GM23338 (cell line): ENCODE data around the gene PSMG4. TPM values are rescaled to one million over a fixed set of nuclear protein-coding genes. Genes with fewer than 3 reads are reported as not detected.

Experiments
- ATAC-seq: fragments of 200-7000 bp; cut with Tn5 transposase; 3 replicates; pipeline ENCODE4 v1.9.1; 2020
- DNase-seq: peaks from one replicate; pipeline ENCODE4 v3.0.0-alpha.2; 2015; ENCODE audit warnings: low spot score
- H2AFZ ChIP-seq: fragments of 200-600 bp; sonication (generic); 2 replicates; pipeline ENCODE4 v1.8.0; 2016; ENCODE audit warnings: antibody characterized with exemption, mild to moderate bottlenecking, moderate library complexity
- H3F3A ChIP-seq: fragments of 200-600 bp; sonication (generic); replicated peaks from 2 replicates; pipeline ENCODE4 v1.8.0; 2017; ENCODE audit warnings: antibody characterized with exemption, mixed run types, low read depth
- H3K27ac ChIP-seq: fragments of 200-600 bp; sonication (generic); 2 replicates; pipeline ENCODE4 v1.6.1; 2016; ENCODE audit warnings: low read depth
- H3K27me3 ChIP-seq: fragments of 200-600 bp; sonication (generic); 2 replicates; pipeline ENCODE4 v1.8.0; 2016; ENCODE audit warnings: mild to moderate bottlenecking, mixed run types, moderate library complexity; ENCODE audit not compliant: insufficient read depth
- H3K36me3 ChIP-seq: fragments of 200-600 bp; sonication (generic); 2 replicates; pipeline ENCODE4 v1.8.0; 2016; ENCODE audit warnings: mild to moderate bottlenecking; ENCODE audit not compliant: insufficient read depth
- H3K4me1 ChIP-seq: fragments of 200-600 bp; sonication (generic); 2 replicates; pipeline ENCODE4 v1.8.0; 2016; ENCODE audit warnings: mild to moderate bottlenecking, moderate library complexity; ENCODE audit not compliant: insufficient read depth
- H3K4me2 ChIP-seq: fragments of 200-600 bp; sonication (generic); 2 replicates; pipeline ENCODE4 v1.7.1; 2017; ENCODE audit warnings: mixed run types
- H3K4me3 ChIP-seq: fragments of 200-600 bp; sonication (generic); 2 replicates; pipeline ENCODE4 v1.6.1; 2016; ENCODE audit warnings: mixed run types
- H3K79me2 ChIP-seq: fragments of 200-600 bp; sonication (generic); replicated peaks from 2 replicates; pipeline ENCODE4 v1.8.0; 2017; ENCODE audit warnings: mild to moderate bottlenecking; ENCODE audit not compliant: insufficient read depth
- H3K9me2 ChIP-seq: fragments of 200-600 bp; sonication (generic); 2 replicates; pipeline ENCODE4 v1.8.0; 2017; ENCODE audit not compliant: insufficient read depth
- H4K20me1 ChIP-seq: fragments of 200-600 bp; sonication (generic); replicated peaks from 2 replicates; pipeline ENCODE4 v1.8.0; 2017; ENCODE audit warnings: mild to moderate bottlenecking; ENCODE audit not compliant: insufficient read depth
- H3K27ac Mint-ChIP-seq: 2 replicates; pipeline ENCODE4 v1.8.0; 2020; ENCODE audit warnings: inconsistent platforms, mild to moderate bottlenecking, moderate library complexity, mixed read lengths
- H3K27me3 Mint-ChIP-seq: 3 replicates; pipeline ENCODE4 v1.8.0; 2022; ENCODE audit warnings: low read depth, mild to moderate bottlenecking, moderate library complexity, mixed read lengths, inconsistent platforms; ENCODE audit not compliant: insufficient read depth, poor library complexity
- H3K36me3 Mint-ChIP-seq: 3 replicates; pipeline ENCODE4 v1.8.0; 2021; ENCODE audit warnings: low read depth, mild to moderate bottlenecking, inconsistent platforms, moderate library complexity, mixed read lengths
- H3K4me1 Mint-ChIP-seq: 3 replicates; pipeline ENCODE4 v1.8.0; 2020; ENCODE audit warnings: mild to moderate bottlenecking, inconsistent platforms, mixed read lengths
- H3K4me3 Mint-ChIP-seq: 3 replicates; pipeline ENCODE4 v1.8.0; 2021; ENCODE audit warnings: moderate library complexity, mild to moderate bottlenecking, inconsistent platforms, mixed read lengths
- H3K9me3 Mint-ChIP-seq: 3 replicates; pipeline ENCODE4 v1.8.0; 2020; ENCODE audit warnings: moderate library complexity, mild to moderate bottlenecking, inconsistent platforms, mixed read lengths
- CREB1 ChIP-seq: fragments of 250-450 bp; sonication (Bioruptor Pico); IDR thresholded peaks from 2 replicates; pipeline ENCODE4 v1.5.0; 2020; ENCODE audit warnings: low read depth, mild to moderate bottlenecking, moderate library complexity
- CTCF ChIP-seq, 2 experiments: fragments of 200-600 bp in 1 of 2; sonication (generic) in 1 of 2; conservative IDR thresholded peaks; 2 replicates each; pipeline versions ENCODE4 v1.5.1 to v1.6.1; 2016 to 2017; ENCODE audit warnings: antibody characterized with exemption in 2 of 2, low read depth in 2 of 2, mild to moderate bottlenecking in 2 of 2, moderate library complexity in 1 of 2
- ETS1 ChIP-seq: IDR thresholded peaks from 2 replicates; pipeline ENCODE4 v1.6.1; 2016; ENCODE audit warnings: antibody characterized with exemption
- JUNB ChIP-seq: IDR thresholded peaks from one replicate; pipeline ENCODE4 v1.6.1; 2016; ENCODE audit warnings: antibody characterized with exemption; ENCODE audit not compliant: unreplicated experiment
- NANOG ChIP-seq: IDR thresholded peaks from 2 replicates; pipeline ENCODE4 v1.6.1; 2016; ENCODE audit warnings: antibody characterized with exemption, borderline replicate concordance
- POLR2AphosphoS5 ChIP-seq: IDR thresholded peaks from 2 replicates; pipeline ENCODE4 v1.6.1; 2016; ENCODE audit warnings: antibody characterized with exemption, low read depth
- ZNF462 ChIP-seq: fragments of 250-450 bp; sonication (Bioruptor Pico); IDR thresholded peaks from 2 replicates; pipeline ENCODE4 v1.5.0; 2020; ENCODE audit warnings: mild to moderate bottlenecking, moderate library complexity
- polyA plus RNA-seq: library from polyadenylated mRNA; unstranded; fragments of >200 nt; fragmentation: Nextera tagmentation; extraction: Ambion mirVana; gene quantifications from 2 replicates; pipeline ENCODE4 v1.2.1, GENCODE V29; 2016
- total RNA-seq: library from RNA; depleted of rRNA; stranded (reverse); fragments of >200 nt; shearing (Covaris generic); gene quantifications from 2 replicates; pipeline ENCODE4 v1.2.3, GENCODE V29; 2014

The PSMG4 gene
- total and polyA plus RNA-seq, 2 experiments from 2014 or later, result 37.2 to 168 TPM

GRCh38 chr6:3297006-3297405 is 38.3 kb downstream of the PSMG4 start:
- H3K4me3 ChIP-seq, result no peak overlapping the region
- peak overlapping the region; percentile 39; the same call in 1 of the 2 replicates for H3K27ac Mint-ChIP-seq
- H3K27ac ChIP-seq, result no peak overlapping the region
- H3K36me3 ChIP-seq, result no peaks in the 10 kb centered on the region; the same call in 1 of the 2 replicates
- no peak overlapping the region for H3K4me3 Mint-ChIP-seq
- no peaks in the 10 kb centered on the region for H3K9me3 Mint-ChIP-seq
- H3K79me2 ChIP-seq, result no peaks in the 10 kb centered on the region
- H3K4me1 ChIP-seq, result no peaks in the 10 kb centered on the region
- H4K20me1 ChIP-seq, result peaks cover 4% of the 10 kb centered on the region; the same call in 1 of the 2 replicates
- H3K9me2 ChIP-seq, result no peaks in the 10 kb centered on the region
- H3K27me3 Mint-ChIP-seq, result peaks cover 14% of the 10 kb centered on the region
- ATAC-seq (no peak), DNase-seq (no peak)
- H2AFZ ChIP-seq, result no peak overlapping the region
- peaks cover 39% of the 10 kb centered on the region for H3K36me3 Mint-ChIP-seq
- no peaks in the 10 kb centered on the region for H3K27me3 ChIP-seq
- TF ChIP-seq CREB1 (no peak), CTCF (conservative IDR thresholded peaks at IDR 0.05; ENCODE audit: low read depth in 2 of 2) (no peak), ETS1 (no peak), ZNF462 (no peak), JUNB (no peak), NANOG (no peak), POLR2AphosphoS5 (no peak)
- no peaks in the 10 kb centered on the region for H3F3A ChIP-seq
- no peak overlapping the region for H3K4me2 ChIP-seq
- peaks cover 16% of the 10 kb centered on the region for H3K4me1 Mint-ChIP-seq
